Stimulated activated CD8-positive, alpha-beta memory T cell treated with anti-CD3 and anti-CD28 coated beads, Interleukin-15, amount 100 ng/mL, for 4 hours (primary cell): Measurements from ENCODE around the gene RAPGEFL1.
A peak's percentile ranks its signal among the peaks of the same experiment; 100 is the strongest.
"Not testable (repeated sequence)": the region's sequence is repeated elsewhere in the genome, so short reads cannot be mapped to it uniquely, and the experiment has no call there.

ENCODE experiments used
- DNase-seq, 2 donors: peaks; one replicate each; pipeline ENCODE4 v3.0.0-alpha.2; 2020; ENCODE audit warnings: low read depth in 2 of 2

Gene RAPGEFL1, protein sequence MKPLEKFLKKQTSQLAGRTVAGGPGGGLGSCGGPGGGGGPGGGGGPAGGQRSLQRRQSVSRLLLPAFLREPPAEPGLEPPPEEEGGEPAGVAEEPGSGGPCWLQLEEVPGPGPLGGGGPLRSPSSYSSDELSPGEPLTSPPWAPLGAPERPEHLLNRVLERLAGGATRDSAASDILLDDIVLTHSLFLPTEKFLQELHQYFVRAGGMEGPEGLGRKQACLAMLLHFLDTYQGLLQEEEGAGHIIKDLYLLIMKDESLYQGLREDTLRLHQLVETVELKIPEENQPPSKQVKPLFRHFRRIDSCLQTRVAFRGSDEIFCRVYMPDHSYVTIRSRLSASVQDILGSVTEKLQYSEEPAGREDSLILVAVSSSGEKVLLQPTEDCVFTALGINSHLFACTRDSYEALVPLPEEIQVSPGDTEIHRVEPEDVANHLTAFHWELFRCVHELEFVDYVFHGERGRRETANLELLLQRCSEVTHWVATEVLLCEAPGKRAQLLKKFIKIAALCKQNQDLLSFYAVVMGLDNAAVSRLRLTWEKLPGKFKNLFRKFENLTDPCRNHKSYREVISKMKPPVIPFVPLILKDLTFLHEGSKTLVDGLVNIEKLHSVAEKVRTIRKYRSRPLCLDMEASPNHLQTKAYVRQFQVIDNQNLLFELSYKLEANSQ

DNA sequence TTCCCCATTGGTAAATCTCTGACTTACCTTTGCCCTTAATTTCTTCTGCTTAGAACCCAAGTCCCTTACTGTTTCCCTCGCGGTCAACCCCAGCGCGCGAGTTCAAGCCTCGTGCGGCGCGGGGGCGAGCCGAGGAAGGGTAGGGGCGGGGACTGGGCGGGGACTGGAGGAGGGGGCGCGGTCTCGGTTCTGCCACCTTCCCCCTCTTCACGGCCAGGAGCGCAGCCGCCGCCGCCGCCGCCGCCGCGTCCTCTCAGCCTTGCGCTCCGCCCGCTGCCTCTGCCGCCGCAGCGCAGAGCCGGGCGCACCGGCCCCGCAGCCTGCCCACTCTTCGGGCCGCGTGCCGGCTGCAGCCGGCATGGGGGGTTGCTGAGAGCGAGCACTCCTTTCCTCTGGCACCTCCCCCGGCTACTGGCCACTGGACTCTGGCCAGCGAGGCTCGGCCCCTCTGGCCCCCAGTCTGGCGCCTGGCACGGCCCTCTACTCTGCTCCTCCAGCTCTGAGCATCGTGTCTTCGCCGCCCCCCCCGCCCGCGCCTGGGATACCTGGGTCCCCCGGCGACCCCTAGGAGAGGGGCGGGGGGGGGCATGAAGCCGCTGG, at the start of gene RAPGEFL1:
Gene RAPGEFL1 (plus strand): TSS at position 196 of the 600 bp plus-strand sequence. CDS start 392 bp downstream, at position 588.
- peak; percentile 75 to 78 for DNase-seq

DNA sequence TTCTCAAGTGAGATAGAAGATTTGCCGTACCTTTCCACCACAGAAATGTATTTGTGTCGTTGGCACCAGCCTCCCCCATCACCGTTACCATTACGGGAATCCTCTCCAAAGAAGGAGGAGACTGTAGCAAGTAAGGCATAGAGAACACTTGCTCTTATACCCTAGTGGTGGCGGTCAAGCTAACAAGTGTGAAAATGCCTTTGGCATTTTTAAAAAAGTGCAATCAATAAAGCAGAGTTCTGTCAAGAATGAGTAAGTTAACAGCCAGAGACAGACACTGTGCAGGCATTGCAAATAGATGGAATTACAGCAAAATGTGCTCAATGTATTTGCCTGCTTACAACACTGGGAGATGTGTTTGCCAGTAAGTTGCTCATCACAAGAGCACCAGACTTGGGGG, 47.8 kb upstream of the RAPGEFL1 start:
- DNase-seq, result no peak

GRCh38 chr17:40130352-40131042, 46.8 kb upstream of the RAPGEFL1 start:
- DNase-seq, result no peak

DNA sequence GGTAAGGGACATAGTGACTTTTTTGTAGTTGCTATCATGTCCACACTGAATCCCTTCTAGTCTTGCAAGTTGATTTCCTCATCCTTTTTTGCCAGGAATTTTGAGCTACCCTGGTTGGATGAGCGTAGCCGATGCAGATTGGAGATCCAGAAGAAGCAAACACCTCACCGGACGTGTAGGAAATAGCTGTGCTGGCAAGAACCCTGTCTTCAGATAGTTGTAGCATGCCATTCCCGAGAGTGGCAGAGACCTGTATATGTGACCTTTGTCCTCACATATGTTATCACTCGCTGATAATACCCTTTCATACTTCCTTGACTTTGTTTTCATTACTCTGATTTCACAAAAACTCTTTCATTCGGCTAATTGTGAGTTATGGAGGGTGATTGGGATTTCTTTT, 43.1 kb upstream of the RAPGEFL1 start:
- DNase-seq, result no peak

GRCh38 chr17:40135817-40136216, 41.5 kb upstream of the RAPGEFL1 start:
- no peak for DNase-seq

DNA sequence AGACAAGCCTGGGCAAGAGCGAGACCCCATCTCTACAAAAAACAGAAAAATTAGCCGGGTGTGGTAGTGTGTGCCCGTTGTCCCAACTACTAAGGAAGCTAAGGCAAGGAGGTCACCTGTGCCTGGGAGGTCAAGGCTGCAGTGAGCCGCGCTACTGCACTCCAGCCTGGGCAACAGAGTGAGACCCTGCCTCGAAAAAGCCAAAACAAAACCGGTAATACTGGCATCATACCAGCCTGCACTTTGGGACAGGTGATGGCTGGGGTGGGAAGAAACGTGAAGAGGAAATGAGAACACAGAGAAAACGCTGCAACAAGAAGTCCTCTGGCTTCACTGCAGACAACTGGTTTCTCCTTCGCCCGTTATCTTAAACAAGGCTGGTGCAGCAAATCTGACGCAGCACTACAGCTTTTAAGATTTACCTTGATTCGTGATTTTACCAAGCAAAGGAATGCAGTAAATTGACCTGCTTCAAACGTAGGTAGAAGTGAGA, 37.7 kb upstream of the RAPGEFL1 start:
- DNase-seq, result no peak

- not testable (repeated sequence) for DNase-seq
Observed at GRCh38 chr17:40143166-40143565, 34.1 kb upstream of the RAPGEFL1 start.

- no peak for DNase-seq
Observed at GRCh38 chr17:40145476-40145875, 31.8 kb upstream of the RAPGEFL1 start.

- DNase-seq, result no peak
Observed at GRCh38 chr17:40148527-40148926, 28.7 kb upstream of the RAPGEFL1 start.

DNA sequence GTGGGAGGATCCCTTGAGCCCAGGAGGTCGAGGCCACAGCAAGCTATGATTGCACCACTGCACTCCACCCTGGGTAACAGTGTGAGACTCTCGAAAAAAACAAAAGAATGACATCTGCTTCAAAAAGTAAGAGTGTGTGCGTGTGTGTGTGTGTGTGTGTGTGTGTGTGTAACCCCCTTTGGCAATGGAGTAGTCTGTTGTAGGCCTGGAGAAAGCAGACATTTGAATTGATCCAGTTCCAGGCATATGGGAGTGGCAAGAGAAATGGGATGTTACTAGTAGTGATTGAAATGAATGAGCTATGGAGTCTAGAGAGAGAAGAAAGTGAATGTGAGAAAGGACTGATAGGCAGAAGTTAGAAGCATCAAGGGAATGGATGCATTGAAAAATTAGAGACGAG, 27.0 kb upstream of the RAPGEFL1 start:
- DNase-seq, result no peak

DNA sequence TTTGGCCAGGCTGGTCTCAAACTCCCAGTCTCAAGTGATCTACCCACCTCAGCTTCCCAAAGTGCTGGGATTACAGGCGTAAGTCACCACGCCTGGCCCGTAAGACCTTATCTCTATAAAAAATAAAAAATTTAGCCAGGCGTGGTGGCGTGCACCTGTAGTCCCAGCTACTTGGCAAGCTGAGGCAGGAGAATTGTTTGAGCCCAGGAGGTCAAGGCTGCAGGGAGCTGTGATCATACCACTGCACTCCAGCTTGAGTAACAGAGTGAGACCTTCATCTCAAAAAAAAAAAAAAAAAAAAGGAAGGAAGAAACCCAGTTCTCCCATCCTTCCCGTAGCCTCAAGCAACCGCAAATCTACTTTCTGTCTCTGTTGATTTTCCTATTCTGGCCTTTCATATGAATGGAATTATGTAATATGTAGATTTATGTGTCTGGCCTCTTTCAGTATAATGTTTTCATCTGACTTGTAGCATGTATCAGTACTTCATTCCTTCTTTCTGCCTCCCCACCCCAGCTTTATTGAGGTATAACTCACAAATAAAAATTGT, 25.8 kb upstream of the RAPGEFL1 start:
- DNase-seq, result no peak

DNA sequence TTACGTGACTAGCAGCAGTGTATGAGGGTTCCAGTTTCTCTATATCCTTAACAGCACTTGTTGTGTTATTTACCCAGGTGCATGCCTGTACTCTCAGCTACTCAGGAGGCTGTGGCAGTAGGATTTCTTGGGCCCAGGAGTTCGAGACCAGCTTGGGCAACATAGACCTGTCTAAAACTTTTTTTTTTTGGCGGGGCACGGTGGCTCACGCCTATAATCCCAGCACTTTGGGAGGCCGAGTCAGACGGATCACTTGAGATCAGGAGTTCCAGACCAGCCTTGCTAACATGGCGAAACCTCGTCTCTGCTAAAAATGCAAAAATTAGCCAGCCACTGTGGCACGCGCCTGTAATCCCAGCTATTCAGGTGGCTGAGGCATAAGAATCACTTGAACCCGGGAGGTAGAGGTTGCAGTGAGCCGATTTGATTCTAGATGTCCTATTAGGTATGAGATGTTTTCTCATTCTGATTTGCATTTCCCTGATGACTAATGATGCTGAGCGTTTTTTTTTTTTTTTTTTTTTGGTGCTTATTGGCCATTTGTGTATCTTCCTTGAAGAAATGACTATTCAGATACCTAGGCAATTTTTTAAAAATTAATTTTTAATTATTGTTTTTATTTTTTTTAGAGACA, 23.6 kb upstream of the RAPGEFL1 start:
- DNase-seq, result no peak

DNA sequence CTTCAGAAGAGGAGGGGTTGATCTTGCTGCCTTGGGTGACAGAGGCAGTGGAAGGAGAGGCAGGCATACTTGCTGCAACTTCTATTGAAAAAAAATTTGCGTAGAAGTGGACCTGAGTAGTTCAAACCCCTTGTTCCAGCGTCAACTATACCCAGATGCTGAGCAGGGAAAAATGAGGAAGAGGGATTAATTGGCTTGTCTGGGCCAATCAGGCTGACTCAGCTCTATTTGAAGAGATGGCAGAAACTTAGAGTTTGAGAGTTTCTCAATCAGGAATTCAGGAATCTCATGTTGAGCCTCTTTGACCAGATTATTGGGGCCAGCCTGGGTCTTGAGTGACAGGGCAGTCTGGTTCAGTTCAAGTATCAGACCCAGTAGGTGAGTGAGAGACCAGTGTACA, 19.3 kb upstream of the RAPGEFL1 start:
- DNase-seq, result no peak

DNA sequence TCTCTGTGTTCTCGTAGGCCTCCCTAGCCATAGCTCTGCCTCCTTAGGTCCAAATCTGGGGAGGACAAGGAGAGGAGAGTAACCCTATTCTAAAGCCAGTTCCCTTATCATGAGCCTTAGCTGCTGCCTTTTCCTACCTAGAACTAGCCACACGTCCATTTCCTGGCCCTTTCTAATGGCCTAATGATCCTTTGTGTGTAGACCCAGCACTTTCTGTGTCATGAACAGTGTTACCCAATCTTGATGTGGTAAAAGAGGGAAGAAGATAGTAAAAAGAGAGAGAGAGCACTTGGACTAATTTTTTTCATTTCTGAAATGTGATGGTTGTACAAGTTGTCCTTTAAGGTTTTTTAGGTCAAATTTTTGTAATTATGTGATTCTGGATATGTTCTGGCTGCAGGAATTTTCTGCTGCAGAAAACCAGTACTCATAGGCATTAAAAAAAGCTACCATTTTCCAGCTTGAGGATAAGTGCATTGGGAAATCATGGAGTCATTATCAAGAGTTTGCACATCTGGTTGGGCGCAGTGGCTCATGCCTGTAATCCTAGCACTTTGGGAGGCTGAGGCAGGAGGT, 18.7 kb upstream of the RAPGEFL1 start:
- DNase-seq, result no peak

DNA sequence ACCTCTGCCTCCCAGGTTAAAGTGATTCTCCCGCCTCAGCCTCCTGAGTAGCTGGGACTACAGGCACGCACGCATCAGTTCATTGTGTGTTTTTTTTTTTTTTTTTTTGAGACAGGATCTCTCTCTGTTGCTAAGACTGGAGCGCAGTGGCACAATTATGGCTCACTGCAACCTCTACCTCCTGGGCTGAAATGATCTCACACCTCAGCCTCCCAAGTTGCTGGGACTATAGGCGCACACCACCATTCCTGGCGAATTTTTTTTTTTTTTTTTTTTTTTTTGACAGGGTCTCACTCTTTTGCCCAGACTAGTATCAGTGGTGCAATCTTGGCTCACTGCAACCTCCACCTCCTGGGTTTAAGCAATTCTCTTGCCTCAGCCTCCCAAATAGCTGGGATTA, 17.8 kb upstream of the RAPGEFL1 start:
- DNase-seq, result no peak

DNA sequence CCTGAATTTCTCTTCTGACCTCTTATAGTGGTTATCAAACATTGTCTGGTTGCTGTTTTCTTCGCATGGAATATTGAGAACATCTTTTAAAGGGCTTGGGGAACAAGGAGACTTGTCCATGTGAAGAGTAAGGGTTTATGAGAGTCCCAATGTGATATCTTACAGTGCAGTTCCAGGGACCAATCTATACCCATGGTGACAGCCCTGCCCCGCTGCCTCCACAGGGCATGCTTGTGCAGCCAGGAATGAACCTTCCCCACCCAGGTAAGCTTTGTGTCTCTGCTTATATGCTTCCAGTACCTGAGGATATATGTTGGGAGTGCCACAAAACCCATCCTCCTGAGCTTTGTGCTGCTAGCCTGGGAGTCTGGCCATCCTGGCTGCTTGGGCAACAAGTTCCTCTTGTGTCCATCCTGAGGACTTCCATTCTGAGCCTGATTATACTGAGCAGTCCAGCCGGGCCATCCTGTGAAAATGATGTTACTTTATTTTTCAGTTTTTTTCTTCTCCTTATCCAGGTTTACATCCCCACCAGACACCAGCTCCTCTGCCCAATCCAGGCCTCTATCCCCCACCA, 9.5 kb upstream of the RAPGEFL1 start:
- no peak for DNase-seq

GRCh38 chr17:40168262-40168832, 8.9 kb upstream of the RAPGEFL1 start:
- peak in 1 of 2 donors; percentile 10 for DNase-seq

GRCh38 chr17:40170325-40170724, 6.9 kb upstream of the RAPGEFL1 start:
- no peak for DNase-seq

GRCh38 chr17:40171750-40172149, 5.5 kb upstream of the RAPGEFL1 start:
- DNase-seq, result no peak

DNA sequence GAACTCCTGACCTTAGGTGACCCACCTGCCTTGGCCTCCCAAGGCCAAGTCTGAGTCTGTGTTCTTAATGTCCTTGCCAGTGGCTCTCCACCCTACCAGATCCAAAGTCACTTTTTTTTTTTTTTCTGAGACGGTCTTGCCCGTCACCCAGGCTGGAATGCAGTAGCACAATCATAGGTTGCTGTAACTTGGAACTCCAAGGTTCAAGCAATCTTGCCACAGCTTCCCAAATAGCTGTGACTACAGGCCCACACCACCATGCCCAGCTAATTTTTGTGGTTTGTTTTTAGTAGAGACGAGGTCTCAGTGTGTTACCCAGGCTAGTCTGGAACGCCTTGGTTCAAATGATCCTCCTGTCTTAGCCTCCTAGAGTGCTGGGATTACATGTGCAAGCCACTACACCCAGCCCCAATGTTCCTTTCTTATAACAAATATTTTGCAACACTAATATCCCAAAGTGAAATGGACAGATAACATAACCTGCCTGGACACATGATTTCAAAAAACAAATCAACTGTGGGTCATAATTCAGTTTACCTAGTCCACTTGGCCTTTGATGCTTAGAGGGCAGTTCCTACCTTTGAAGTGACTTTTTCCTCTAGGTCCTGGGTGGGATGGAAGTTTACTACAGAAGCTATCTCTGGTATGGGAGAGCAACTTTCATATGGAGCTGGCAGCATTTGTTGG, 4.0 kb upstream of the RAPGEFL1 start:
- no peak for DNase-seq
